GM18909 (cell line): ENCODE measurements around the gene SLC24A3.

Source experiments
- ATAC-seq: cut with Tn5 transposase; IDR thresholded peaks from one replicate; pipeline ENCODE4 v1.9.1; 2021; ENCODE audit warnings: mild to moderate bottlenecking; ENCODE audit not compliant: unreplicated experiment, poor library complexity

SLC24A3 gene

GRCh38 chr20:19560881-19561480, 348.5 kb downstream of the SLC24A3 start:
- no peak for ATAC-seq

- ATAC-seq, result no peak
Measured at GRCh38 chr20:19562426-19562825, 350.0 kb downstream of the SLC24A3 start.

DNA sequence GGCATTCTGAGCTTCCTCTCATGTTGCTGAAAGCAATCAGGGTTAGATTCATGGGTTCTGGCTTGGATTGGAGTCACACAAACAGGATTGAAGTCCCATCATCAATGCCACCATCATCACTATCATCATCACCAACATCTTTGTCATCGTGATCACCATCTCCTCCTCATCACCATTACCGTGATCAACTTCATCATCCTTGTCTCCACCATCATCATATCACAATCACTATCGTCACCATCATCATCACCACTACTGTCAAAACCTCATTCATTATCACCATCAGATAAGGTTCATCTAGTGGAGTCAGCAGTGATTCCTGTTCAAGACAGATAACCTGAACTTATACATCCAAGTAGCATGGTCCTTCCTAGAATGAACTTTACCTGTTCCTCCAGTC, 351.8 kb downstream of the SLC24A3 start:
- ATAC-seq, result no peak

- ATAC-seq, result no peak
Measured at GRCh38 chr20:19565736-19566135, 353.3 kb downstream of the SLC24A3 start.

DNA sequence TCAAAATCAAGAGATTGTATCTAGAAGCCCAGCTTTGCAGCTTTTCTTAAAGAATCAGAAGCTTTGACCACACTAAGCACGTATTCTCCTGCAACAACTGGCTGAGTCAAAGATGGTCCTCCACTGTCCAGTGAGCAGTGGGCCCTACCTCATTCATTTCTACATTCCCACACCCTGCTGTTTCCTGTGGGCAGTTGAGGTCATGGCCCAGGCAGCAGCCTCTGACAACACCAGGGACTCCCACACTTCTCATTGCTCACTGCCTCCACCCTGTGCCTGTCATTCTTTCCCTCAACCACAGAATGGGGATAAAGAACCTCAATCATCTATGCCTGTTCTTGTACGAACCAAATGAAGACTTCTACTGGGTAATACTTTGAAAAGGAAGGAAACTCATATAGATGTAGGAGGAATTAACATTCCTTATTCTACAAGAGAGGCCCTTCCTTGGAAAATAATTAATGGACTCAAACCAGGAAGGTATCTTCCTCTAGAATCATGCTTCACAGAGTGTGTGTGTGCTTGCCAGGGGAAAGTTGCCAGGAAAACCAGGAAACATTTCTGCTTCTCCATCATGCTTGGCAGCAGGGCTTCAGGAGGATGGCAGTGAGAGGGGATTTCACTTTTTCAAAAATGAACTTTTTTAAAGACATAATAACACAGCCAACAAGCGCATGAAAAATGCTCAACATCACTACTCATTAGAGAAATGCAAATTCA, 353.9 kb downstream of the SLC24A3 start:
- no peak for ATAC-seq

DNA sequence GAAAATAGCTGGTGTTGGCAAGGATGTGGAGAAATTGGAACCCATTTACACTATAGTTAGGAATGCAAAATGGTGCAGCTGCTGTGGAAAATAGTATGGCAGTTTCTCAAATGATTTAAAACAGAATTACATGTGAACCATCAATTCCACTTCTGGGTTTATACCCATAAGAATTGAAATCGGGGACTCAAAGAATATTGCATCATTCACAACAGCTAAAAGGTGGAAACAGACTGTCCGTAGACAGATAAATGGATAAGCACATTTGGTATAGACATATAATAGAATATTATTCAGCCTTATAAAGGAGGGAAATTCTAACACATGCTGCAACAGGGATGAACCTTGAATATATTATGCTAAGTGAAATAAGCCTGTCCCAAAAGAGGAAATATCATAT, 355.7 kb downstream of the SLC24A3 start:
- no peak for ATAC-seq

DNA sequence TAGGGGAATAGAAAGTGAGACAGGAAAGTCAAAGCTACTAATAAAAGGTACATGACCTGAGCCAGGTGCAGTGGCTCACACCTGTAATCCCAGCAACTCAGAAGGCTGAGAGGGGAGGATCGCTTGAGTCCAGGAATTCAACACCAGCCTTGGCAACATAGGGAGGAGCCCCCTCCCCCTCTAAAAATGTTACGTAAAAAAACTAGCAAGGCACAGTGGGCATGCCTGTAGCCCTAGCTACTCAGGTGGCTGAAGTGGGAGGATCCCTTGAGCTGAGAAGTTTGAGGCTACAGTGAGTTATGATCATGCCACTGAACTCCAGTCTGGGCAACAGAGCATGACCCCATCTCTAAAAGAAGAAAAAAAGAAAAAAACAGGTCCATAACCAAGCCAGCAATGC, 359.6 kb downstream of the SLC24A3 start:
- no peak for ATAC-seq

DNA sequence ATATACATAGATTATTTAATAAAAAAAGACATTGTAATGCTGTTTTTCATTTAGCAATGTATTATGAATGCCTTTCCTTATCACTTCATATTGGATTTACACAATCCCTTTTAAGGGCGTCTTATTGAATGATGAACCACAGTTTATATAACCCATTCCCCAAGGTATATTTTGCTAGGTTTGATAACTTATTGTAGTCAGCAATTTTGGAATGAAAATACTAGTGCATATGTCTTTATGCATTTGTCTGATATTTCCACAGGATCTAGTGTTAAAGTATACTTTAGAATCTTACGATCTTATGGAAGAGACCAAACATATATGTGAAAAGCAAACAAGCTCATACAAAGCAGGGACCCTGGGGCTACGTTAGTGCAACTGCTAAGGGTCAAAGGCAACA, 365.2 kb downstream of the SLC24A3 start:
- no peak for ATAC-seq

- no peak for ATAC-seq
Measured at GRCh38 chr20:19582782-19583181, 370.3 kb downstream of the SLC24A3 start.

- ATAC-seq, result no peak
Measured at GRCh38 chr20:19583532-19584175, 371.2 kb downstream of the SLC24A3 start.

DNA sequence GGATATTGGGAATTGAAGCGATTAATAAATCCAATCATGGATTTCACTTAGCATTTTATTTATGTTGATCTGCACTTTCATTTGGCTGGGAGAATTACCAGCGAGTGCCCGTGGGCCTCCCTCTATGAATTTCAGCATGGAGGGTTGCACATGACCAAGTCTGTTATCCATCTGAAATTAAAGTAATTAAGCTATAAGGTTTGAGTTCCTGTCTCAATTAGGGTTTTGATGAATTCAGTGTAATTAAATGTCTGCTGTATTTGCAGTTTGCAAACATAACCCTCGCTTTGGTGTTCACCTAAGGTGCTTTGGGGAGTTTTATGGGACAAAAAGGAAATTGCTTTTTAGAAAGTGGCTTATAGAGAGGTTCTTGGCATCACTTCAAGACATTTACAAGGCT, 375.8 kb downstream of the SLC24A3 start:
- ATAC-seq, result no peak

DNA sequence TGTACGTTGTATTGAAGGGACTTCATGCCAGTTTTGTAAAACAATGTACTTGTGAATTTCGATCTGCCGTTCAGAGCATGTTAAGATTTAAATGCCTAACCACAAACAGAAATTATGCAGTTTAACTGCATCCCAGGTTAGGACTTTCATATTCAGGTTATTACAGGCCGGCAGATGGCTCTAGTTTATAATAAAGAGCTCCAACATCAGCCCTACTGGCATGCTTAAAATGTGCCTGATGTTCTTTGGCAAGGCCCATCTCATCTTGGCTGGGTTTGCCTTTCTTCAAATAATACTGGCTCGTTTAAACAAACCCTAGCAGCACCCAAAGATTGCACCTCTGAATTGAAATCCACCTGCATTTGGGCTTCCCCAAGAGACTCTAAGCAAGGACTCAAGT, 376.3 kb downstream of the SLC24A3 start:
- ATAC-seq, result no peak

DNA sequence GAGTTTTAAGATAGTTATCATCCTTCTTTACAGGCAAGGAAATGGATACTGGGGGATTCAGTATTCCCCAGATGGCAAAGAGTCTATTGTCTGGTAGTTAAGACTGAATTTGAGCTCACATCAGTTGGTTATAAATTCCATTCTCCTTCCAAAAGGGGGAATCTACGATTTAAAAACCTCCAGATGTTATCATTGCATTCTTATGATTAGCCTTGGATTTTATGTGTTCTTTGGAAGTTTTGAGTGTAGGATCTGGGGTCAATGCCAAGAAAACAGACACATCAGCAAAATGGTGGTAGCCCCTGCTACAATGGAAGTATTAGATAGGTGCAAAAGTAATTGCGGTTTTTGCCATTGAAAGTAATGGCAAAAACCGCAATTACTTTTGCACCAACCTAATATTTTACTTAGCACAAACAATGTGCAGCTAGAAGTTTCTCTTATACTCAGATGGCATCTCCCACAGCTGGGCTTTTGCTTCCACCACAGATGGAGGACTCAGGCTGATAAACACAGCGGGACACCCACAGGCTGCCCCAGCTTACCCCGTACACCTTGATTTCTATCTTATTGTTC, 377.4 kb downstream of the SLC24A3 start:
- ATAC-seq, result no peak

DNA sequence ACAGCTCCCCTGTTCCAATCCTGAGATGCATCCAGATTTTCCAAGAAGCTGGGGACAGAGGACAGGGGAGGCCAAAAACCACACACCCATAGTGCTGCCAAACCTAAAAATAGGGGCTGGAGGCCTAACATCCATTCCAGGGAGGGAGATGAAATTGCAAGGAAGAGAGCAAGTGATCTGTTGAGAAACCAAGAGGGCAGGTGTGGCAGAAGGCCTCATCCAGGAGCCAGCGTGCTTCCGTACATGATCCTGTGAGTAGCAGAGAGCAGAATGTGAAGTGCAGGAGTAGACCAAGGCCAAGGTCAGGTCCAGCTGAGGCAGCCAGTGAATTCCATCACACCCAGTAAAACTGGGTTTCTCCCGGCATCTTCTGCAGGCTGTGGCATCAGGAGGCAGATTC, 377.9 kb downstream of the SLC24A3 start:
- no peak for ATAC-seq

- no peak for ATAC-seq
Measured at GRCh38 chr20:19593762-19594161, 381.3 kb downstream of the SLC24A3 start.

- no peak for ATAC-seq
Measured at GRCh38 chr20:19594896-19595295, 382.5 kb downstream of the SLC24A3 start.

DNA sequence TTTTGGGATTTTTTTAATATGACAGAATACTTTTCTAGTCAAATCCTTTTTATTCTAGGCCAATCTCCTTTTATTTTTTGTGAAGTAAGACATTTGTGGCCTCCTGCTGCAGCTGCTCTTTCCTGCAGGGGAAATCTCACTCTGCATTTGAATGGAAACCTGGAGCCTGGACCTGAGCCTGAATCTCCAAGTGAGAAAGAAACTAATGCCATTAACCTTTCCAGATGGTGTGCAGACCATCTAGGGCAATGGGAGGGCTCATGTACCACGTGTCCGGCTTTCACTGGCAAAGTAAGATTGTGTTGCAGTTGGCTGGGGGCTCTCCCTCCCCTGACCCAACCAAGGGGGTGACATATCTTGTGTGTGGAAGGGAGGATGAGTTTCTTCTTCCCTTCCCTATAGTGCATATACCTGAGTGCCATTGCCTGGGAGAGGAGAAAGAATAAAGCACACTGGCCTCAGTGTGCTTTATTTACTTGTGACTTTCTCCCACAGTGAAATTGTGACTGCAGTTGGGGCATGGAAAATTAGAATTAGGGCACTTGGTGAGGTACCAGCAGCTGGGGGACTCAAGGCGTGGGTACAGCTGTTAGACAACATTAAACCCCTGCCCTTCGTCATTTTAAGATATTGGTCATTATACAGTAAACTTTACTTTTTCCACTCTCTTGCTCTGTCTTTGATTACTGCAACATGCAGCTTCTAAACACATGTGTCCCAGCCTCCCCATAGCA, 385.8 kb downstream of the SLC24A3 start:
- no peak for ATAC-seq

- ATAC-seq, result no peak
Measured at GRCh38 chr20:19599200-19599599, 386.8 kb downstream of the SLC24A3 start.

GRCh38 chr20:19600042-19600441, 387.6 kb downstream of the SLC24A3 start:
- ATAC-seq, result no peak

DNA sequence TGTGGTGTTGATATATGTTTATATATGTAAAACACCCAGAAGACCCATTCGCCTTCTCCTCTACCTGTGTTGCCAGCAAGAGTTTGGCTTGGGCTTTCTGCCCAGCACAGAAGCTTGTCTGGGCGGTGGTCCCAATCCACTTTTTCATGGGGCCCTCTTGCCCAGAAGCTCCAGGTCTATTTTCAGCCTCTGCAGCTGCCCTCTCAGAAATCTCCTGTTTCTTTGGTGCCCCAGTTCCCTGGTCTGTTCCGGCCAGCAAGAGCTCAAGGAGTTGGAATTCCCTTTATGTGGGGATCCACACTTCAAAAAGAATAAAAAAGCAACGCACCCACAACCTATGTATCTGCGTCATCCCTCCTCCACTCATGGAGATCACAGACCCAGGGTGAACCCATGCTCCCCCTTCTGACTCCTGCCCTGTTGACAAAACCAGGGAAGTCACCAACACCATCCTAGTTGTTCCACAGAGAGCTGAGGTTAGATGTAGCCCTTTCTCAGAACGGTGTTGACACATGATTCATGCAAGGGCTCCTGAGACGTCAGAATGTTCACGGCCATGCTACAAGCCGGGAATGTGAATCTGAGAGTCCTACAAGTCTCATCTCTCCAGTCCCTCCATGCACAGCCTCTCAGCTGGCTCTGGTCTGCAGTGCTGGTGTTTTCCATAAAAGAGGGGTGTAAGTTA, 388.8 kb downstream of the SLC24A3 start:
- no peak for ATAC-seq
